Sigmoid colon (tissue), 4 donors: ENCODE measurements around the gene RCSD1.

ENCODE experiments used
- CTCF ChIP-seq, 4 experiments: fragments of 450-650 bp in 3 of 4; fragments of 200-600 bp in 1 of 4; IDR thresholded peaks; one replicate each; pipeline ENCODE4 v1.5.1; 2016 to 2019; ENCODE audit warnings: antibody characterized with exemption in 4 of 4, mild to moderate bottlenecking in 3 of 4, moderate library complexity in 2 of 4
- EP300 ChIP-seq, 4 donors: sonication (generic); formaldehyde crosslinking; IDR thresholded peaks; one replicate each; pipeline ENCODE4 v1.6.1; 2017; ENCODE audit warnings: antibody characterized with exemption in 4 of 4
- POLR2A ChIP-seq, 2 donors: fragments of 450-650 bp; IDR thresholded peaks; one replicate each; pipeline ENCODE4 v1.6.1; 2016; ENCODE audit warnings: antibody characterized with exemption in 2 of 2, mild to moderate bottlenecking in 2 of 2, moderate library complexity in 2 of 2
- POLR2AphosphoS5 ChIP-seq, 4 donors: sonication (generic); formaldehyde crosslinking; IDR thresholded peaks; one replicate each; pipeline ENCODE4 v1.6.1; 2017; ENCODE audit warnings: antibody characterized with exemption in 4 of 4

GRCh38 chr1:167723707-167724323 lies 93.8 kb downstream of the RCSD1 start:
- TF ChIP-seq CTCF (IDR thresholded peaks at IDR 0.05), result no peak
- TF ChIP-seq POLR2A (IDR thresholded peaks at IDR 0.05), result no peak
- no peak for TF ChIP-seq EP300 (IDR thresholded peaks at IDR 0.05)
- TF ChIP-seq POLR2AphosphoS5 (IDR thresholded peaks at IDR 0.05), result no peak
